Trophoblast cell (in vitro differentiated cells and primary cell): ENCODE measurements around the gene SMIM10L2A.
A peak's percentile ranks its signal among the peaks of the same experiment; 100 is the strongest.

Experiments used
- DNase-seq, 2 donors: peaks; one replicate each; pipeline ENCODE4 v3.0.0-alpha.2; 2016
- H2AFZ ChIP-seq: 2 replicates; pipeline ENCODE4 v1.6.1; 2013; ENCODE audit warnings: low read length, moderate library complexity, mild to moderate bottlenecking; ENCODE audit not compliant: insufficient read depth, poor library complexity
- H2AK5ac ChIP-seq: 2 replicates; pipeline ENCODE4 v1.6.1; 2013; ENCODE audit warnings: mild to moderate bottlenecking, low read length
- H2BK120ac ChIP-seq: 2 replicates; pipeline ENCODE4 v1.6.1; 2013; ENCODE audit warnings: low read length, mild to moderate bottlenecking, moderate library complexity; ENCODE audit not compliant: insufficient read depth, poor library complexity
- H2BK12ac ChIP-seq: 2 replicates; pipeline ENCODE4 v1.6.1; 2013; ENCODE audit warnings: mild to moderate bottlenecking, low read length, moderate library complexity
- H2BK5ac ChIP-seq: 2 replicates; pipeline ENCODE4 v1.6.1; 2013; ENCODE audit warnings: low read length, low read depth, moderate library complexity, mild to moderate bottlenecking; ENCODE audit not compliant: poor library complexity
- H3K14ac ChIP-seq: 2 replicates; pipeline ENCODE4 v1.6.1; 2013; ENCODE audit warnings: mild to moderate bottlenecking, low read length
- H3K18ac ChIP-seq: 2 replicates; pipeline ENCODE4 v1.6.1; 2013; ENCODE audit warnings: mild to moderate bottlenecking, low read length
- H3K23ac ChIP-seq: 2 replicates; pipeline ENCODE4 v1.6.1; 2013; ENCODE audit warnings: low read length
- H3K27ac ChIP-seq: 2 replicates; pipeline ENCODE4 v1.5.1; 2013; ENCODE audit warnings: low read depth, mild to moderate bottlenecking, inconsistent platforms, low read length, moderate library complexity
- H3K27me3 ChIP-seq: 2 replicates; pipeline ENCODE4 v1.6.1; 2013; ENCODE audit warnings: inconsistent platforms, mild to moderate bottlenecking, low read length, moderate library complexity; ENCODE audit not compliant: insufficient read depth
- H3K36me3 ChIP-seq, 2 experiments: 1 replicate in 1 of 2; 2 replicates in 1 of 2; pipeline ENCODE4 v1.6.1; 2013; ENCODE audit warnings: low read length in 2 of 2, mild to moderate bottlenecking in 2 of 2, moderate library complexity in 1 of 2; ENCODE audit not compliant: insufficient read depth in 2 of 2, control insufficient read depth in 1 of 2
- H3K4ac ChIP-seq: 2 replicates; pipeline ENCODE4 v1.6.1; 2013; ENCODE audit warnings: low read depth, mild to moderate bottlenecking, low read length, moderate library complexity
- H3K4me1 ChIP-seq, 2 experiments: 1 replicate in 1 of 2; 2 replicates in 1 of 2; pipeline ENCODE4 v1.6.1; 2013; ENCODE audit warnings: low read length in 2 of 2, mild to moderate bottlenecking in 2 of 2, moderate library complexity in 1 of 2; ENCODE audit not compliant: insufficient read depth in 2 of 2, control insufficient read depth in 1 of 2
- H3K4me2 ChIP-seq: 2 replicates; pipeline ENCODE4 v1.6.1; 2013; ENCODE audit warnings: inconsistent platforms, mild to moderate bottlenecking, low read length, moderate library complexity
- H3K4me3 ChIP-seq: 2 replicates; pipeline ENCODE4 v1.5.1; 2013; ENCODE audit warnings: mild to moderate bottlenecking, low read depth, low read length, inconsistent platforms
- H3K79me1 ChIP-seq: one replicate; pipeline ENCODE4 v1.6.1; 2013; ENCODE audit warnings: low read length
- H3K79me2 ChIP-seq: 2 replicates; pipeline ENCODE4 v1.6.1; 2013; ENCODE audit warnings: low read length, mild to moderate bottlenecking; ENCODE audit not compliant: control insufficient read depth, insufficient read depth, poor library complexity
- H3K9ac ChIP-seq: 2 replicates; pipeline ENCODE4 v1.6.1; 2013; ENCODE audit warnings: mild to moderate bottlenecking, low read length
- H3K9me3 ChIP-seq: 2 replicates; pipeline ENCODE4 v1.6.1; 2013; ENCODE audit warnings: low read depth, mild to moderate bottlenecking, control low read depth, inconsistent platforms, low read length; ENCODE audit not compliant: insufficient read depth
- H4K12ac ChIP-seq: 2 replicates; pipeline ENCODE4 v1.6.1; 2013; ENCODE audit warnings: low read depth, mild to moderate bottlenecking, low read length, moderate library complexity
- H4K8ac ChIP-seq: 2 replicates; pipeline ENCODE4 v1.6.1; 2013; ENCODE audit warnings: low read depth, mild to moderate bottlenecking, low read length, moderate library complexity
- H4K91ac ChIP-seq: one replicate; pipeline ENCODE4 v1.6.1; 2013; ENCODE audit warnings: low read depth, mild to moderate bottlenecking, low read length, moderate library complexity
- WGBS: extraction: QIAGEN DNeasy Blood & Tissue Kit; methylation state at CpG from one replicate; pipeline ENCODE4 v1.1.7; 2013; ENCODE audit warnings: missing lambda C conversion rate; ENCODE audit not compliant: insufficient read length, insufficient coverage; ENCODE audit errors: extremely low coverage; 5-methylcytosine and 5-hydroxymethylcytosine counted together

The SMIM10L2A gene

GRCh38 chrX:135410861-135411627 is 10.7 kb upstream of the SMIM10L2A start:
- H3K4me3 ChIP-seq, result no peak overlapping the region
- H4K12ac ChIP-seq, result no peak overlapping the region
- no peak overlapping the region for H2BK12ac ChIP-seq
- H2AFZ ChIP-seq, result no peak overlapping the region
- no peak overlapping the region for H3K9ac ChIP-seq
- H4K91ac ChIP-seq, result no peak overlapping the region
- H2AK5ac ChIP-seq, result no peak overlapping the region
- no peaks in the 10 kb centered on the region for H3K27me3 ChIP-seq
- H3K14ac ChIP-seq, result no peak overlapping the region
- no peaks in the 10 kb centered on the region for H3K36me3 ChIP-seq
- WGBS, result no CpG with 5 or more reads among the region's 2 CpGs
- H2BK5ac ChIP-seq, result no peak overlapping the region
- DNase-seq, result peak in 1 of 2 donors; percentile 56
- no peak overlapping the region for H3K23ac ChIP-seq
- no peak overlapping the region for H4K8ac ChIP-seq
- no peak overlapping the region for H3K27ac ChIP-seq
- H3K79me2 ChIP-seq, result no peaks in the 10 kb centered on the region
- H3K79me1 ChIP-seq, result no peaks in the 10 kb centered on the region
- H3K9me3 ChIP-seq, result no peaks in the 10 kb centered on the region
- H3K4me1 ChIP-seq, result no peaks in the 10 kb centered on the region
- no peak overlapping the region for H3K4me2 ChIP-seq
- no peak overlapping the region for H3K4ac ChIP-seq
- no peak overlapping the region for H2BK120ac ChIP-seq
- no peak overlapping the region for H3K18ac ChIP-seq

- Histone ChIP-seq H4K91ac (no peak overlapping the region), H2AK5ac (no peak overlapping the region), H3K79me2 (no peaks in the 10 kb centered on the region), H3K4ac (no peak overlapping the region), H3K9ac (no peak overlapping the region), H2BK5ac (no peak overlapping the region), H4K12ac (no peak overlapping the region), H3K18ac (no peak overlapping the region), H3K4me3 (no peak overlapping the region), H3K36me3 (no peaks in the 10 kb centered on the region), H2BK120ac (no peak overlapping the region), H2AFZ (no peak overlapping the region), H3K27me3 (no peaks in the 10 kb centered on the region), H3K14ac (no peak overlapping the region), H3K27ac (no peak overlapping the region), H3K9me3 (no peaks in the 10 kb centered on the region), H3K23ac (no peak overlapping the region), H2BK12ac (no peak overlapping the region), H3K4me1 (no peaks in the 10 kb centered on the region), H3K4me2 (no peak overlapping the region), H3K79me1 (no peaks in the 10 kb centered on the region), H4K8ac (no peak overlapping the region)
- no CpG with 5 or more reads among the region's 3 CpGs for WGBS
- no peak for DNase-seq
Observed at GRCh38 chrX:135411893-135412292, 9.9 kb upstream of the SMIM10L2A start.

GRCh38 chrX:135416546-135416945 is 5.2 kb upstream of the SMIM10L2A start:
- Histone ChIP-seq H2AFZ (no peak overlapping the region), H4K12ac (no peak overlapping the region), H3K23ac (no peak overlapping the region), H3K14ac (no peak overlapping the region), H3K36me3 (no peaks in the 10 kb centered on the region), H3K79me2 (no peaks in the 10 kb centered on the region), H3K79me1 (no peaks in the 10 kb centered on the region), H2BK12ac (no peak overlapping the region), H4K91ac (no peak overlapping the region), H3K9me3 (no peaks in the 10 kb centered on the region), H3K4me3 (no peak overlapping the region), H3K27me3 (no peaks in the 10 kb centered on the region), H3K4ac (no peak overlapping the region), H3K9ac (no peak overlapping the region), H3K27ac (no peak overlapping the region), H3K4me2 (no peak overlapping the region), H2BK5ac (no peak overlapping the region), H2AK5ac (no peak overlapping the region), H2BK120ac (no peak overlapping the region), H4K8ac (no peak overlapping the region), H3K4me1 (no peaks in the 10 kb centered on the region), H3K18ac (no peak overlapping the region)
- DNase-seq, result no peak
- no CpG with 5 or more reads among the region's 4 CpGs for WGBS

- Histone ChIP-seq H3K4me2 (no peak overlapping the region), H4K12ac (no peak overlapping the region), H3K14ac (no peak overlapping the region), H3K27ac (no peak overlapping the region), H2BK5ac (no peak overlapping the region), H4K8ac (no peak overlapping the region), H2BK12ac (no peak overlapping the region), H2BK120ac (no peak overlapping the region), H3K4ac (no peak overlapping the region), H3K27me3 (peaks cover 6% of the 10 kb centered on the region), H3K18ac (no peak overlapping the region), H4K91ac (no peak overlapping the region), H3K4me3 (no peak overlapping the region), H3K79me1 (no peaks in the 10 kb centered on the region), H3K23ac (no peak overlapping the region), H3K79me2 (no peaks in the 10 kb centered on the region), H3K9ac (no peak overlapping the region), H3K4me1 (no peaks in the 10 kb centered on the region), H2AFZ (no peak overlapping the region), H3K9me3 (no peaks in the 10 kb centered on the region), H3K36me3 (no peaks in the 10 kb centered on the region), H2AK5ac (no peak overlapping the region)
- WGBS, result no CpG with 5 or more reads among the region's 12 CpGs
- DNase-seq, result peak; percentile 4 to 40
Observed at GRCh38 chrX:135420831-135421230, 913 bp upstream of the SMIM10L2A start.
